ENCODE results near the gene CENPW. TPM values are rescaled to one million over a fixed set of nuclear protein-coding genes. Genes with fewer than 3 reads are reported as not detected.

Gene CENPW
- total RNA-seq, 1 experiment from 2014 or later: 46.9 TPM

DNA sequence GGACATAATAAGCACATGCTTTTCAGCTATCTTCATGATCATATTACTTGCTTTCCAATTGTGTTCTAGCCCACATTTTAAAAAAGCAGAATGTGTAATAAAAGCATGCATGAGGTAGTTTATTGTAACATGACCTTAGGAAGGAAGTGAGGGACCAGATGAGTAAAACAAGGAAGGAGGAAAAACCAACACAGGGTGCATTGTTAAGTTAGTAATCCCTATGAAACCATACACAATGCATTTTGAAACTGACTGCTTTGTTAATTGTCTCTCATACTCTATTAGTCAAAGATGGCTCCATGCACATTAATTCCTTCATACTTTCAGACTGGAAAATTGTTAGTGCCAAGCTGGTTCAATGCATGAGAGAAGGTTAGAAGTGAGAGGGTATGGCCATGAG lies 37.7 kb upstream of the CENPW start:
- Histone ChIP-seq H3K9me3 (ENCODE audit: control insufficient read depth in 1 of 2, insufficient read depth in 1 of 2, low read depth in 1 of 2, low read length in 2 of 2) (no peaks in the 10 kb centered on the region), H3K27me3 (ENCODE audit: insufficient read depth, low read length) (no peaks in the 10 kb centered on the region), H3K9ac (ENCODE audit: low read length) (no peak overlapping the region), H3K36me3 (ENCODE audit: control insufficient read depth in 1 of 2, insufficient read depth in 2 of 2, low read length in 2 of 2) (no peaks in the 10 kb centered on the region), H3K4me1 (ENCODE audit: control insufficient read depth in 1 of 2, insufficient read depth in 2 of 2, low read length in 2 of 2) (no peaks in the 10 kb centered on the region), H3K27ac (ENCODE audit: low read depth, low read length) (no peak overlapping the region), H3K4me3 (replicated peaks in 1 of 2; ENCODE audit: low read depth in 1 of 2, low read length in 2 of 2) (no peak overlapping the region), H3K9me2 (ENCODE audit: insufficient read depth) (no peaks in the 10 kb centered on the region), H4K20me1 (ENCODE audit: insufficient read depth) (no peaks in the 10 kb centered on the region), H3K79me2 (ENCODE audit: insufficient read depth, low read length) (no peaks in the 10 kb centered on the region), H3K4me2 (ENCODE audit: low read length) (no peak overlapping the region), H2AFZ (ENCODE audit: low read depth, low read length, poor library complexity, severe bottlenecking) (no peak overlapping the region)
- TF ChIP-seq ELF1 (IDR thresholded peaks at IDR 0.05; ENCODE audit: borderline replicate concordance, low read depth) (no peak), JUND (IDR thresholded peaks at IDR 0.05) (0 out of 2 replicates have a peak, but pooled peaks have one; percentile 10), FOSL1 (IDR thresholded peaks at IDR 0.05; ENCODE audit: low read depth) (peak; percentile 15; the same call in 1 of the 2 replicates), SP1 (IDR thresholded peaks at IDR 0.05; ENCODE audit: low read depth) (peak; percentile 32; the same call in 1 of the 2 replicates)
- RAD21 ChIA-PET (ENCODE audit: low non-redundant PET in 1 of 2, low total read pairs in 2 of 2, uncharacterized antibody in 2 of 2, unreplicated experiment in 2 of 2): no interaction called here
- no TSS peak for BruUV-seq (replicated peaks)
- intact Hi-C loops (cut with micrococcal nuclease): no loop called here
- peak; percentile 7 for DNase-seq (ENCODE audit: low read depth, low spot score)
- POLR2A ChIA-PET: no interaction called here
- CTCF ChIA-PET: no interaction called here
- no peak for ATAC-seq

DNA sequence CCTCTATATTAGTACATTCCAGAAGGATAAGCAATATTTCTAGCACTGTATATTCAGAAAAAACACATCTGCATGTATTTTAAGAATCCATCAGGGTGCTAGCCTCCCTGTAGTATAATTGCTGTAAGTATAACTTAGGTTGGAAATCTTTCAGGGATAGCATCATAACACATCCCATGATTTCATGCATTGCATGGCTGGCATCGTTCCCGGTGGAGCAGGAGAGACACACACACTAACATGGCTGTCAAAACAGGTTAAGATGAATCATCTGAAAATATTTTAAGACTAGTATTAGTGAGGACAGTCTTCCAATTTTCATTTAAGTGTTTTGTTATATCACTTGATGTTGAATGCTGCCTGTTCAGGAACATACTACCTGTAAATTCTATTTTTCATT lies 32.1 kb upstream of the CENPW start:
- intact Hi-C loops (cut with micrococcal nuclease): no loop called here
- TF ChIP-seq ELF1 (IDR thresholded peaks at IDR 0.05; ENCODE audit: borderline replicate concordance, low read depth) (no peak), YY1 (IDR thresholded peaks at IDR 0.05; ENCODE audit: extremely low read depth, insufficient replicate concordance, low read depth, low read length) (no peak), JUND (IDR thresholded peaks at IDR 0.05) (no peak)
- TF ChIP-seq, protein P1, sequence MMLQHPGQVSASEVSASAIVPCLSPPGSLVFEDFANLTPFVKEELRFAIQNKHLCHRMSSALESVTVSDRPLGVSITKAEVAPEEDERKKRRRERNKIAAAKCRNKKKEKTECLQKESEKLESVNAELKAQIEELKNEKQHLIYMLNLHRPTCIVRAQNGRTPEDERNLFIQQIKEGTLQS (IDR thresholded peaks at IDR 0.05): no peak
- TF ChIP-seq, protein P2, sequence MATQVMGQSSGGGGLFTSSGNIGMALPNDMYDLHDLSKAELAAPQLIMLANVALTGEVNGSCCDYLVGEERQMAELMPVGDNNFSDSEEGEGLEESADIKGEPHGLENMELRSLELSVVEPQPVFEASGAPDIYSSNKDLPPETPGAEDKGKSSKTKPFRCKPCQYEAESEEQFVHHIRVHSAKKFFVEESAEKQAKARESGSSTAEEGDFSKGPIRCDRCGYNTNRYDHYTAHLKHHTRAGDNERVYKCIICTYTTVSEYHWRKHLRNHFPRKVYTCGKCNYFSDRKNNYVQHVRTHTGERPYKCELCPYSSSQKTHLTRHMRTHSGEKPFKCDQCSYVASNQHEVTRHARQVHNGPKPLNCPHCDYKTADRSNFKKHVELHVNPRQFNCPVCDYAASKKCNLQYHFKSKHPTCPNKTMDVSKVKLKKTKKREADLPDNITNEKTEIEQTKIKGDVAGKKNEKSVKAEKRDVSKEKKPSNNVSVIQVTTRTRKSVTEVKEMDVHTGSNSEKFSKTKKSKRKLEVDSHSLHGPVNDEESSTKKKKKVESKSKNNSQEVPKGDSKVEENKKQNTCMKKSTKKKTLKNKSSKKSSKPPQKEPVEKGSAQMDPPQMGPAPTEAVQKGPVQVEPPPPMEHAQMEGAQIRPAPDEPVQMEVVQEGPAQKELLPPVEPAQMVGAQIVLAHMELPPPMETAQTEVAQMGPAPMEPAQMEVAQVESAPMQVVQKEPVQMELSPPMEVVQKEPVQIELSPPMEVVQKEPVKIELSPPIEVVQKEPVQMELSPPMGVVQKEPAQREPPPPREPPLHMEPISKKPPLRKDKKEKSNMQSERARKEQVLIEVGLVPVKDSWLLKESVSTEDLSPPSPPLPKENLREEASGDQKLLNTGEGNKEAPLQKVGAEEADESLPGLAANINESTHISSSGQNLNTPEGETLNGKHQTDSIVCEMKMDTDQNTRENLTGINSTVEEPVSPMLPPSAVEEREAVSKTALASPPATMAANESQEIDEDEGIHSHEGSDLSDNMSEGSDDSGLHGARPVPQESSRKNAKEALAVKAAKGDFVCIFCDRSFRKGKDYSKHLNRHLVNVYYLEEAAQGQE (IDR thresholded peaks at IDR 0.05; ENCODE audit: low read depth): no peak
- Histone ChIP-seq H3K27me3 (ENCODE audit: insufficient read depth, low read length) (no peaks in the 10 kb centered on the region), H3K36me3 (ENCODE audit: control insufficient read depth in 1 of 2, insufficient read depth in 2 of 2, low read length in 2 of 2) (no peaks in the 10 kb centered on the region), H3K9me3 (ENCODE audit: control insufficient read depth in 1 of 2, insufficient read depth in 1 of 2, low read depth in 1 of 2, low read length in 2 of 2) (no peaks in the 10 kb centered on the region), H2AFZ (ENCODE audit: low read depth, low read length, poor library complexity, severe bottlenecking) (no peak overlapping the region), H3K4me1 (ENCODE audit: control insufficient read depth in 1 of 2, insufficient read depth in 2 of 2, low read length in 2 of 2) (no peaks in the 10 kb centered on the region), H3K4me3 (replicated peaks in 1 of 2; ENCODE audit: low read depth in 1 of 2, low read length in 2 of 2) (no peak overlapping the region), H3K27ac (ENCODE audit: low read depth, low read length) (no peak overlapping the region), H3K79me2 (ENCODE audit: insufficient read depth, low read length) (no peaks in the 10 kb centered on the region), H3K4me2 (ENCODE audit: low read length) (no peak overlapping the region), H3K9me2 (ENCODE audit: insufficient read depth) (no peaks in the 10 kb centered on the region), H4K20me1 (ENCODE audit: insufficient read depth) (no peaks in the 10 kb centered on the region), H3K9ac (ENCODE audit: low read length) (no peak overlapping the region)
- DNase-seq (ENCODE audit: low read depth, low spot score) (no peak), ATAC-seq (no peak)
- ChIA-PET CTCF (no interaction called here), RAD21 (ENCODE audit: low non-redundant PET in 1 of 2, low total read pairs in 2 of 2, uncharacterized antibody in 2 of 2, unreplicated experiment in 2 of 2) (no interaction called here), POLR2A (no interaction called here)
- no TSS peak for BruUV-seq (replicated peaks)
